Caco-2 (cell line): ENCODE data around the gene SP4. TPM values are rescaled to one million over a fixed set of nuclear protein-coding genes. Genes with fewer than 3 reads are reported as not detected.

ENCODE experiments used
- BruUV-seq: library from RNA; stranded (reverse); fragments of 400-500 nt; replicated peaks from 2 replicates; lab custom pipeline; 2021; lab: Mats Ljungman, UMichigan
- CTCF ChIA-PET: fragments of 300-600 bp; sonication (Branson Sonifier 250); formaldehyde crosslinking; loops from one replicate; lab custom pipeline; 2022; ENCODE audit warnings: antibody characterized with exemption; lab: Charles Lee
- POLR2A ChIA-PET: fragments of 300-600 bp; sonication (Branson Sonifier 250); formaldehyde crosslinking; loops from one replicate; lab custom pipeline; 2022; ENCODE audit warnings: antibody characterized with exemption; lab: Charles Lee
- DNase-seq, 2 experiments: peaks; one replicate each; pipeline versions ENCODE4 v3.0.0 to v3.0.0-alpha.2; 2020 to 2022
- H3K27me3 ChIP-seq: replicated peaks from 2 replicates; pipeline ENCODE4 v1.6.0; 2011; ENCODE audit warnings: low read length; ENCODE audit not compliant: control insufficient read depth, insufficient read depth
- H3K36me3 ChIP-seq: 2 replicates; pipeline ENCODE4 v1.5.1; 2011; ENCODE audit warnings: low read length; ENCODE audit not compliant: control insufficient read depth, insufficient read depth
- H3K4me1 ChIP-seq: fragments of 250-450 bp; sonication (Bioruptor Pico); 2 replicates; pipeline ENCODE4 v1.5.1; 2020; ENCODE audit warnings: mild to moderate bottlenecking
- H3K4me3 ChIP-seq: 2 replicates; pipeline ENCODE4 v1.5.1; 2011; ENCODE audit warnings: low read depth, mild to moderate bottlenecking, control low read depth, low read length
- H3K9me3 ChIP-seq: fragments of 250-450 bp; sonication (Bioruptor Pico); 2 replicates; pipeline ENCODE4 v1.5.1; 2020; ENCODE audit warnings: mild to moderate bottlenecking, moderate library complexity
- H3K27ac Mint-ChIP-seq: one replicate; pipeline ENCODE4 v1.8.0; 2022; ENCODE audit warnings: mixed read lengths; ENCODE audit not compliant: unreplicated experiment
- H3K27me3 Mint-ChIP-seq: one replicate; pipeline ENCODE4 v1.8.0; 2022; ENCODE audit warnings: mixed read lengths; ENCODE audit not compliant: insufficient read depth, unreplicated experiment
- H3K36me3 Mint-ChIP-seq: one replicate; pipeline ENCODE4 v1.8.0; 2022; ENCODE audit warnings: mild to moderate bottlenecking, mixed read lengths; ENCODE audit not compliant: insufficient read depth, unreplicated experiment
- H3K4me1 Mint-ChIP-seq: one replicate; pipeline ENCODE4 v1.8.0; 2022; ENCODE audit warnings: low read depth, mixed read lengths; ENCODE audit not compliant: unreplicated experiment
- H3K4me3 Mint-ChIP-seq: one replicate; pipeline ENCODE4 v1.8.0; 2022; ENCODE audit warnings: mild to moderate bottlenecking, moderate library complexity, mixed read lengths; ENCODE audit not compliant: unreplicated experiment
- H3K9me3 Mint-ChIP-seq: one replicate; pipeline ENCODE4 v1.8.0; 2022; ENCODE audit warnings: mixed read lengths; ENCODE audit not compliant: unreplicated experiment
- intact Hi-C: fragments of 100-400 bp; cut with micrococcal nuclease; formaldehyde crosslinking; loops from one replicate; pipeline ENCODE4 v1.10.0; 2022; ENCODE audit not compliant: unreplicated experiment
- total RNA-seq: library from RNA; stranded (reverse); gene quantifications from 2 replicates; pipeline ENCODE4 v1.2.3, GENCODE V29; 2022
- TF ChIP-seq, protein P1 (sequence below), 2 experiments: fragments of 200-600 bp in 1 of 2; IDR thresholded peaks; 1 replicate in 1 of 2; 2 replicates in 1 of 2; pipeline versions ENCODE4 v1.5.1 to v1.8.0; 2011 to 2022; ENCODE audit warnings: antibody characterized with exemption in 1 of 2, control low read depth in 1 of 2, inconsistent platforms in 1 of 2, low read depth in 1 of 2, low read length in 1 of 2, mild to moderate bottlenecking in 1 of 2, moderate library complexity in 1 of 2; ENCODE audit not compliant: insufficient read depth in 1 of 2, severe bottlenecking in 1 of 2, unreplicated experiment in 1 of 2

The SP4 gene
- total RNA-seq, 1 experiment from 2014 or later, result 10.8 TPM

DNA sequence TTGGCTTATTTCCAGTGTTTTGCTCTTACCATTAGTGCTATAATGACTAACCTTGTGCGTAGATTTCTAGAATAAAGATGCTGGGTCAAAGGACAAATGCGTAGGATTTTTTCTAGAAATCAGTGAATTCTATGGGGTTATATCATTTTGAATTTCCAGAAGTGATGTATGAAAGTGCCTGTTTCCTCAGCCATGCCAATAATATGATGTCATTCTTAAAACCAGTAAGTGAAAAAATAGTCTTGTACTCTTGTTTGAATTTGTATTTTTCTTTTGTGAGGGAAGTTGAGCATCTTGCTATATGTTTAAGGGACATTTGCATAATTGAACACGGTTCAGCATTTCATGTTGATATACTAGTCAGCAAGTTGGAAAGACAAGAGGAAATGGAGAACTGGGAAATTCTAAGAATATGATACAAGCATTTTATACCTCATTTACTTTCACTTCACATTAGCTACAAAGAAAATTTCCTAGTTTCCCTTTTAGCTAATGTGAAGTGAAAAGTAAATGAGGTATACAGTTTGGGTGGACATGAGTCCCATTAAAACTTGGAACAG lies 111.1 kb downstream of the SP4 start:
- intact Hi-C loops, result no loop called here
- Histone ChIP-seq H3K4me3 (no peak overlapping the region), H3K4me1 (no peaks in the 10 kb centered on the region), H3K9me3 (no peaks in the 10 kb centered on the region), H3K36me3 (no peaks in the 10 kb centered on the region), H3K27me3 (no peaks in the 10 kb centered on the region; the same call in 1 of the 2 replicates)
- peaks cover 4% of the 10 kb centered on the region for H3K9me3 Mint-ChIP-seq
- H3K36me3 Mint-ChIP-seq, result no peaks in the 10 kb centered on the region
- no peaks in the 10 kb centered on the region for H3K27me3 Mint-ChIP-seq
- TF ChIP-seq, protein P1, sequence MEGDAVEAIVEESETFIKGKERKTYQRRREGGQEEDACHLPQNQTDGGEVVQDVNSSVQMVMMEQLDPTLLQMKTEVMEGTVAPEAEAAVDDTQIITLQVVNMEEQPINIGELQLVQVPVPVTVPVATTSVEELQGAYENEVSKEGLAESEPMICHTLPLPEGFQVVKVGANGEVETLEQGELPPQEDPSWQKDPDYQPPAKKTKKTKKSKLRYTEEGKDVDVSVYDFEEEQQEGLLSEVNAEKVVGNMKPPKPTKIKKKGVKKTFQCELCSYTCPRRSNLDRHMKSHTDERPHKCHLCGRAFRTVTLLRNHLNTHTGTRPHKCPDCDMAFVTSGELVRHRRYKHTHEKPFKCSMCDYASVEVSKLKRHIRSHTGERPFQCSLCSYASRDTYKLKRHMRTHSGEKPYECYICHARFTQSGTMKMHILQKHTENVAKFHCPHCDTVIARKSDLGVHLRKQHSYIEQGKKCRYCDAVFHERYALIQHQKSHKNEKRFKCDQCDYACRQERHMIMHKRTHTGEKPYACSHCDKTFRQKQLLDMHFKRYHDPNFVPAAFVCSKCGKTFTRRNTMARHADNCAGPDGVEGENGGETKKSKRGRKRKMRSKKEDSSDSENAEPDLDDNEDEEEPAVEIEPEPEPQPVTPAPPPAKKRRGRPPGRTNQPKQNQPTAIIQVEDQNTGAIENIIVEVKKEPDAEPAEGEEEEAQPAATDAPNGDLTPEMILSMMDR (IDR thresholded peaks at IDR 0.05; ENCODE audit: insufficient read depth in 1 of 2, low read depth in 1 of 2, low read length in 1 of 2, severe bottlenecking in 1 of 2, unreplicated experiment in 1 of 2), result no peak
- H3K4me1 Mint-ChIP-seq, result no peaks in the 10 kb centered on the region
- no TSS peak for BruUV-seq
- H3K27ac Mint-ChIP-seq, result no peak overlapping the region
- POLR2A ChIA-PET, result no interaction called here
- DNase-seq, result no peak
- no peak overlapping the region for H3K4me3 Mint-ChIP-seq
- CTCF ChIA-PET, result interaction anchor here (0.8 kb wide), 1 partner anchor 12 kb away, joined by 3 read pairs; no protein-coding TSS in a partner anchor

DNA sequence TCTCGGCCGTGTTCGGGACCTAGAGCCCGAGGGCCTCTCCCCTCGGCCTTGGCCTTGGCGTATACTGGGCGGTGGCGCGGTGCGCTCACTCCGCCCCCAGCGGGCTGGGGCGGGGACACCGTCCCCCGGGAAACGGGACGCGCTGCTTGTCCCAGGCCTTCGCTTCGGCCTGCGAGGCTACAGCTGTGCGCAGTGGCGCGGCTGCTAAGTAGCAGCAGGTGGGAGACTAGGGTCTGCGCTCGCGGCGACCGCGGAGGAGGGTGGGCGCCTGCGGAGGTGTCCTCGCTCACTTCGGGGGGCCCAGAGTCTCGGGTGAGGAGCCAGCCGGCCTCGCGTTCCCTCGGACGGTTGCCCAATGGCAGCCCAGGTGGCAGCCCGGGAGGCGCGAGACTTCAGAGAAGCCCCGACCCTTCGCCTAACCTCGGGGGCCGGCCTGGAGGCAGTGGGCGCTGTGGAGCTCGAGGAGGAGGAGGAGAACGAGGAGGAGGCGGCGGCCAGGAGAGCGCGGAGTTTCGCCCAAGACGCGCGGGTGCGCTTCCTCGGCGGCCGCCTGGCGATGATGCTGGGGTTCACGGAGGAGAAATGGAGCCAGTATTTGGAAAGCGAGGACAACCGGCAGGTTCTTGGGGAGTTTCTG lies 115.1 kb downstream of the SP4 start, which contains the start of gene DNAH11:
Gene DNAH11 (plus strand): TSS at position 149 of the 637 bp plus-strand sequence. CDS start 207 bp downstream, at position 356.
- no peaks in the 10 kb centered on the region for H3K27me3 Mint-ChIP-seq
- Histone ChIP-seq H3K4me1 (no peaks in the 10 kb centered on the region), H3K36me3 (no peaks in the 10 kb centered on the region), H3K4me3 (peak within 1 kb of the TSS; percentile 46), H3K27me3 (no peaks in the 10 kb centered on the region; the same call in 1 of the 2 replicates), H3K9me3 (no peaks in the 10 kb centered on the region)
- CTCF ChIA-PET, result no interaction called here
- TF ChIP-seq, protein P1 (IDR thresholded peaks at IDR 0.05; ENCODE audit: insufficient read depth in 1 of 2, low read depth in 1 of 2, low read length in 1 of 2, severe bottlenecking in 1 of 2, unreplicated experiment in 1 of 2), result no peak
- no peaks in the 10 kb centered on the region for H3K4me1 Mint-ChIP-seq
- H3K9me3 Mint-ChIP-seq, result peaks cover 9% of the 10 kb centered on the region
- no peak within 1 kb of the TSS for H3K27ac Mint-ChIP-seq
- H3K4me3 Mint-ChIP-seq, result peak within 1 kb of the TSS; percentile 70
- POLR2A ChIA-PET, result no interaction called here
- peak in 1 of 2 experiments; percentile 51 for DNase-seq
- no TSS peak for BruUV-seq
- intact Hi-C loops, result no loop called here
- H3K36me3 Mint-ChIP-seq, result no peaks in the 10 kb centered on the region

DNA sequence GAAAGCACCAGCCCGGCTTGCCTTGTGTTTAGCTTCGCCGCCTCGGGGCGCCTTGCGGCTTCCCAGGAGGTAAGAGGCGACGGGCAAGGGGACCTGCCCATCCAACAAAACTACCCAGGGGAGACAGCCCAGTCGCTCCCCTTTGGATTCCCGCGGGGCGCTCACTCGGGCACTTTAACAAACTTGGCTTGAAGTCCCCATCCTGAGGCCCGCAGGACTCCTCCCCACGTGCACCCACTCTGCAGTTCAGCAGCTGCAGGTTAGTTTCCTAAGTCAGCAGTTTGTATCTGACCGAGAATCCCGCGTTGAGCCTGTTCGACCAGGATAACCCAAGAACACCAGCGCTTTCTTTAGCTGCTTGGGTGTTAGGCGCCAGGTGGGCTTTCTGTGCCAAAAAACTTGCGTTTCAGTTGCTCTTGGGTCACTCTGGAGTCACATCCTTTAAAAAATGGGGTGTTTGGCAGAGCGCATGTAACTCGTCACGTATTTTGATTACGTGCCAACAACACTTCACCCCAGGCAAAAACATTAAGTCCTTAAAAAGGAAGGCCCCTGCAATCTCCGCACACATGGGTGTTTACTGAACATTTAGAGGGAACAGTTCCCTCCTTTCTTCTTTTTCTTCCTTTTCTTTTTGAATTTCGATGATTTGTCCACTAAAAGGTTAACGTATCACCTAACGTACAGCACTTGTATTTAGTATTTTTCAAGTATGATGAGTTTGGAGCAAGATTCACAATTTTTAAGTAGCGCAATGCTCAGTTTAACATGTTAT lies 115.8 kb downstream of the SP4 start:
- peak overlapping the region; percentile 70 for H3K4me3 Mint-ChIP-seq

More for the DNA sequence above, 115.8 kb downstream of the SP4 start:
- ChIA-PET CTCF (no interaction called here), POLR2A (no interaction called here)
- Mint-ChIP-seq H3K36me3 (peaks cover 4% of the 10 kb centered on the region), H3K27ac (no peak overlapping the region), H3K9me3 (peaks cover 9% of the 10 kb centered on the region), H3K4me1 (no peaks in the 10 kb centered on the region), H3K27me3 (no peaks in the 10 kb centered on the region)
- Histone ChIP-seq H3K9me3 (no peaks in the 10 kb centered on the region), H3K4me1 (no peaks in the 10 kb centered on the region), H3K4me3 (peak overlapping the region; percentile 46), H3K27me3 (no peaks in the 10 kb centered on the region; the same call in 1 of the 2 replicates), H3K36me3 (no peaks in the 10 kb centered on the region)
- TF ChIP-seq, protein P1 (IDR thresholded peaks at IDR 0.05; ENCODE audit: insufficient read depth in 1 of 2, low read depth in 1 of 2, low read length in 1 of 2, severe bottlenecking in 1 of 2, unreplicated experiment in 1 of 2), result no peak
- intact Hi-C loops, result no loop called here
- DNase-seq, result no peak
- BruUV-seq, result no TSS peak
